ENCODE data around the gene CELF6. TPM values are rescaled to one million over a fixed set of nuclear protein-coding genes. Genes with fewer than 3 reads are reported as not detected.

Gene CELF6
- total RNA-seq, 4 donors from 2014 or later: 1.2 to 1.8 (median 1.5) TPM

DNA sequence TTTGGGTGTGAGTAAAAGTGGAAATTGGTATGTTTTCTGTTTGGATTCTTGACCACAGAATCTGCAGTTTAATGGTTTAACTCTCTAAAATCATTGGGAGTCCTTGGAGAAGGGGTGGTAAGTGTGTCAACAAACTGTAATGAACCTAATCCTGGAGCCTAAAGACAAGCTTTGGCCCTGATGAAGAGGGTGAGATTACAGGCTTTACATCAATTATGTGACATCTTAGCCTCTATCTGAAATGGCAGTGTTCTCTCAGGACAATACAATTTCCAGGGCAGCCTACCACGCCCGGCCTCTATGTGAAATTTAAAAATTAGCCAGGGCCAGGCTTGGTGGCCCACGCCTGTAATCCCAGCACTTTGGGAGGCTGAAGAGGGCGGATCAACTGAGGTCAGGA, 84.7 kb downstream of the CELF6 start:
- DNase-seq (ENCODE audit: low spot score in 2 of 2): no peak
- no peak overlapping the region for H3K4me3 ChIP-seq (ENCODE audit: low read depth, poor library complexity, severe bottlenecking)
- 87 to 97% methylated on average over 4 of the region's 4 CpGs for WGBS, 2 donors
- intact Hi-C loops (cut with DNase I; ENCODE audit: low total_unique reads): no loop called here
- no peak for TF ChIP-seq POLR2A (IDR thresholded peaks at IDR 0.05)
- TF ChIP-seq, protein P1, sequence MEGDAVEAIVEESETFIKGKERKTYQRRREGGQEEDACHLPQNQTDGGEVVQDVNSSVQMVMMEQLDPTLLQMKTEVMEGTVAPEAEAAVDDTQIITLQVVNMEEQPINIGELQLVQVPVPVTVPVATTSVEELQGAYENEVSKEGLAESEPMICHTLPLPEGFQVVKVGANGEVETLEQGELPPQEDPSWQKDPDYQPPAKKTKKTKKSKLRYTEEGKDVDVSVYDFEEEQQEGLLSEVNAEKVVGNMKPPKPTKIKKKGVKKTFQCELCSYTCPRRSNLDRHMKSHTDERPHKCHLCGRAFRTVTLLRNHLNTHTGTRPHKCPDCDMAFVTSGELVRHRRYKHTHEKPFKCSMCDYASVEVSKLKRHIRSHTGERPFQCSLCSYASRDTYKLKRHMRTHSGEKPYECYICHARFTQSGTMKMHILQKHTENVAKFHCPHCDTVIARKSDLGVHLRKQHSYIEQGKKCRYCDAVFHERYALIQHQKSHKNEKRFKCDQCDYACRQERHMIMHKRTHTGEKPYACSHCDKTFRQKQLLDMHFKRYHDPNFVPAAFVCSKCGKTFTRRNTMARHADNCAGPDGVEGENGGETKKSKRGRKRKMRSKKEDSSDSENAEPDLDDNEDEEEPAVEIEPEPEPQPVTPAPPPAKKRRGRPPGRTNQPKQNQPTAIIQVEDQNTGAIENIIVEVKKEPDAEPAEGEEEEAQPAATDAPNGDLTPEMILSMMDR (IDR thresholded peaks at IDR 0.05): no peak

Other genes with a start within 250 kb of the CELF6 start
- 10 to 100 TPM; 50.8 to 68.3 (median 59.5) TPM for gene MYO9A, start 202.0 kb downstream of the CELF6 start, total RNA-seq
- 1 to 10 TPM in 2 of 4 donors, under 1 TPM in 2; 0.30 to 2.2 (median 0.91) TPM for gene SENP8, start 201.8 kb downstream of the CELF6 start, total RNA-seq
- gene GRAMD2A, start 122.4 kb downstream of the CELF6 start, total RNA-seq: 1 to 10 TPM; 4.6 to 5.9 (median 5.1) TPM
- gene PKM, start 89.0 kb downstream of the CELF6 start, total RNA-seq: 100 to 1,000 TPM; 266 to 433 (median 367) TPM
- 10 to 100 TPM; 47.4 to 61.7 (median 54.8) TPM for gene PARP6, start 47.6 kb downstream of the CELF6 start, total RNA-seq
- 10 to 100 TPM; 35.7 to 61.2 (median 48.3) TPM for gene HEXA, start 55.9 kb upstream of the CELF6 start, total RNA-seq
- not detected for gene TMEM202, start 78.1 kb upstream of the CELF6 start, total RNA-seq
- 100 to 1,000 TPM in 3 of 4 donors, 10 to 100 TPM in 1; 71.8 to 126 (median 114) TPM for gene ARIH1, start 154.2 kb upstream of the CELF6 start, total RNA-seq

Data from lower leg skin (tissue), 4 donors.